Heart left ventricle (tissue), 13 donors: Measurements from ENCODE around the gene IL25.

Source experiments
- POLR2A ChIP-seq, 2 donors: fragments of 450-650 bp; IDR thresholded peaks; one replicate each; pipeline ENCODE4 v1.6.1; 2017; ENCODE audit warnings: antibody characterized with exemption in 2 of 2, mild to moderate bottlenecking in 2 of 2, moderate library complexity in 2 of 2
- TF ChIP-seq, protein P1 (sequence below), 12 donors: fragments of 200-600 bp; sonication (generic) in 4 of 12; IDR thresholded peaks; one replicate each; pipeline versions ENCODE4 v1.5.0 to v1.8.0; 2018 to 2022; ENCODE audit warnings: antibody characterized with exemption in 12 of 12, mild to moderate bottlenecking in 5 of 12
- donor health status: ischemic (EF 13 %, LVEDD 7.1; RV severe dilation, severe dysfunction).
- donor health status: DM: no; HTN: yes; CAD: no.
- donor health status: DM: no; HTN: no; CAD: no.
- donor health status: ischemic (EF 25% LVEDD 6.9; RV normal size, moderate dysfunction).
- donor health status: ischemic (EF 25% LVEDD 5.7; RV mildly dilated, moderate dysfunction).
- donor health status: ischemic (EF 35%, LVEDD 5.7; RV mildly dilated, moderate dysfunction).
- donor health status: nonischemic (EF 11% LVEDD 7.7; RV severe dilation, severe dysfunction).
- donor health status: DM: yes; HTN: yes; CAD: no.
- donor health status: PGD.
- donor health status: ischemic (EF 29% LVEDD 5.4; RV normal size, mild dysfunction).
- donor health status: nonischemic (EF 23%, LVEDD 6.1; RV moderate dilation, normal function).

GRCh38 chr14:23396126-23396525, 23.5 kb downstream of the IL25 start:
- no peak for TF ChIP-seq POLR2A (IDR thresholded peaks at IDR 0.05)
- TF ChIP-seq, protein P1, sequence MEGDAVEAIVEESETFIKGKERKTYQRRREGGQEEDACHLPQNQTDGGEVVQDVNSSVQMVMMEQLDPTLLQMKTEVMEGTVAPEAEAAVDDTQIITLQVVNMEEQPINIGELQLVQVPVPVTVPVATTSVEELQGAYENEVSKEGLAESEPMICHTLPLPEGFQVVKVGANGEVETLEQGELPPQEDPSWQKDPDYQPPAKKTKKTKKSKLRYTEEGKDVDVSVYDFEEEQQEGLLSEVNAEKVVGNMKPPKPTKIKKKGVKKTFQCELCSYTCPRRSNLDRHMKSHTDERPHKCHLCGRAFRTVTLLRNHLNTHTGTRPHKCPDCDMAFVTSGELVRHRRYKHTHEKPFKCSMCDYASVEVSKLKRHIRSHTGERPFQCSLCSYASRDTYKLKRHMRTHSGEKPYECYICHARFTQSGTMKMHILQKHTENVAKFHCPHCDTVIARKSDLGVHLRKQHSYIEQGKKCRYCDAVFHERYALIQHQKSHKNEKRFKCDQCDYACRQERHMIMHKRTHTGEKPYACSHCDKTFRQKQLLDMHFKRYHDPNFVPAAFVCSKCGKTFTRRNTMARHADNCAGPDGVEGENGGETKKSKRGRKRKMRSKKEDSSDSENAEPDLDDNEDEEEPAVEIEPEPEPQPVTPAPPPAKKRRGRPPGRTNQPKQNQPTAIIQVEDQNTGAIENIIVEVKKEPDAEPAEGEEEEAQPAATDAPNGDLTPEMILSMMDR (IDR thresholded peaks at IDR 0.05), result no peak
